NCI-H1436 (cell line): ENCODE data around the gene CILP2.
A peak's percentile ranks its signal among the peaks of the same experiment; 100 is the strongest.

Experiments used
- DNase-seq: peaks from one replicate; lab custom pipeline; 2025; lab: John Stamatoyannopoulos, UW

CILP2 gene

DNA sequence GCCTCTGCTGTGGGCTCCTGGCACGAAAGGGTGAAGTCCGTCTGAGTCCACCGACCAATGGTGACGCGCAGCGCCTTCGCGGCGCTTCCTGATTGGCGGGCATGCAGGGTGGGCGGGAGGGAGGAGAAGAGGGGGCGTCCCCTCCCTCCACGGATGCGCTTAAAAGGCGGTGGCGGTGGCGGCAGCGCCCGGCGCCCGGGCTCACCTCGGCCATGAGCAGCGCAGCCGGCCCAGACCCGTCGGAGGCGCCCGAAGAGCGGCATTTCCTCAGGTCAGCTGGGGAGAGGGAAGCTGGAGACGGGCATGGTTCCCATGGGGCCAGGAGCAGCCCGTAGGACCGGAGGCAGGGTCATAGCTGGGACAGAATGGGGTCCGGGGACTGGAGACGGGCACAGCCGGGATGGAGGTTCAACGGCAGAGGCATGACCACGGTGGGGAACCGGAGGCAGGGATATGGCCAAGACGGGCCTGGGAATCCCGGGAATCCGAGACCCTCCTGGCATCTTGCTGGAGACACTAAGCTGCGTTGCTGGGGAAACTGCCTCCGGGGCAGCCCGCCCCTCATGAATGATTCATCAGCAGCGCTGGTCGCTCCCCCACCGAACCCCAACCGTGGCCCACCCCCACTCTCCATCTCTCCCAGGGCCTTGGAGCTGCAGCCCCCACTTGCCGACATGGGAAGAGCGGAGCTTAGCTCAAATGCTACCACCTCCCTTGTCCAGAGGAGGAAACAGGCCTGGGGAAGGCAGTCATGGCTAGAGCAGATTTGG, 9.2 kb upstream of the CILP2 start, which contains the start of gene YJEFN3:
YJEFN3 (plus strand) TSS at position 191 of the 770 bp plus-strand sequence; CDS start at position 213, 22 bp downstream.
- no peak for DNase-seq

DNA sequence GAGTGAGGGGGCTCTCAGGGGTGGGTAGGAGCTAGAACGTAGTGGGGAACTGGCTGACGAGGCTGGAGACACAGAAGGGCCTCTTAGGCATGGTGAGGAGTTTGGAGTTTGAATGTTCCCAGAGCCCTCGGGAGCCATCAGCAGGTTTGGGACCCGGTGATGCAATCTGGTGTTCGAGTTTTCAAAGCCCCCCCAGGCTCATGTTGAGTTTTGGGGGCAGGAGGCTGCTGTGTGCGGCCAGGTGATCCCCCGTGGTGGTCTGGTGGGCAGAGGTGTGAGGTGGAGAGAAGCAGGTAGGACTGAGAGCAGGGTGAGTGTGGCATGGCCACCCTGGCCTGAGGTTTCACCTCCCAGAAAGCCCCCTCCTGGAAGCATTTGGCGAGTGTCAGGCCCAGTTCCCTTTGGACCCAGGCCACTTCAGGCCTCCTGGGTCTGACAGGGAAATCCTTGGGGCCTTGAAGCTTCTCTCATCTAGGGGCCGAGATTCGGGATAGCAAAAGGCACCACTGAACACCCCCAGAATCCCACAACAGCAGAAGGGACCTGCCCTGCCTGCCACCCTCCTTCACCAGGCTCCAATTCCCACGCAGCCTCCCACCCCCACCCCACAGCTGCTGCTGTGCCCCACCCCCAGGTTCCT, 8.2 kb upstream of the CILP2 start:
- no peak for DNase-seq

DNA sequence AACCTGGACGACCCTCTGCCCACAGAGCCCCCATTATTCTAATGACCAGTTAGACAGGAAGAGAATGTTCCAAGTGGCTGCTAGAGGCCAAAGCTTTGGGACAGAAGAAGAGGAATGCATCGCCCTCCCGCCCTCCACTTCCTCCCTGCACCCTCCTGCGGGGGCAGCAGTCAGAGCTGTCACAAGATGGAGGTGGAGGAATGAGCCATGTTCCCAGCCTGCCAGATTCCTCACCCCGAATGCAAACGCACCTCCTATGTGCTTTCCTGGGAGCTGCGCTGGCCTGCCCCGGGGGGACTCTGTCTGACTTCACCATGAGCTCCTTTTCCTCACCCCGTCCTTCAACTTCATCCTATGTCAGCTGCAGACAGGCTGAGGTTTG, 7.7 kb upstream of the CILP2 start:
- DNase-seq = no peak

DNA sequence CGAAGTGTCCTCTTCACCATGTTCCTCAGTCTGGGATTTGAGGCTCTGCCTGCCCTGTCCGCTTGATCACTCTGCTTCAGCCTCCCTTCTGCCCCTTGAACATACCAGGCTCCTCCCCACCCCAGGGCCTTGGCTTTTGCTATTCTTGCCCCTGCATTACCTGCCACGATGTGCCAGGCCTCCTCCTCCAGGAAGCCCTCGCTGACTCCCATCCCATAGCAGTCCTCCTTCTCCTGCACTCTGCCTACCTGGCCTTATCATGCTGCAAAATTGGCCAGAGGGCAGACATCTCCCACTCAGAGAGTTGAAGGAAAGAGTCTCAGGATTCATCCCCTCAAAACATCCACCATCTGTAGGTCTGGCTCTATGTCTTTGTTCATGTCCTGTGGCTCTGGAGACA, 7.2 kb upstream of the CILP2 start:
- no peak for DNase-seq

DNA sequence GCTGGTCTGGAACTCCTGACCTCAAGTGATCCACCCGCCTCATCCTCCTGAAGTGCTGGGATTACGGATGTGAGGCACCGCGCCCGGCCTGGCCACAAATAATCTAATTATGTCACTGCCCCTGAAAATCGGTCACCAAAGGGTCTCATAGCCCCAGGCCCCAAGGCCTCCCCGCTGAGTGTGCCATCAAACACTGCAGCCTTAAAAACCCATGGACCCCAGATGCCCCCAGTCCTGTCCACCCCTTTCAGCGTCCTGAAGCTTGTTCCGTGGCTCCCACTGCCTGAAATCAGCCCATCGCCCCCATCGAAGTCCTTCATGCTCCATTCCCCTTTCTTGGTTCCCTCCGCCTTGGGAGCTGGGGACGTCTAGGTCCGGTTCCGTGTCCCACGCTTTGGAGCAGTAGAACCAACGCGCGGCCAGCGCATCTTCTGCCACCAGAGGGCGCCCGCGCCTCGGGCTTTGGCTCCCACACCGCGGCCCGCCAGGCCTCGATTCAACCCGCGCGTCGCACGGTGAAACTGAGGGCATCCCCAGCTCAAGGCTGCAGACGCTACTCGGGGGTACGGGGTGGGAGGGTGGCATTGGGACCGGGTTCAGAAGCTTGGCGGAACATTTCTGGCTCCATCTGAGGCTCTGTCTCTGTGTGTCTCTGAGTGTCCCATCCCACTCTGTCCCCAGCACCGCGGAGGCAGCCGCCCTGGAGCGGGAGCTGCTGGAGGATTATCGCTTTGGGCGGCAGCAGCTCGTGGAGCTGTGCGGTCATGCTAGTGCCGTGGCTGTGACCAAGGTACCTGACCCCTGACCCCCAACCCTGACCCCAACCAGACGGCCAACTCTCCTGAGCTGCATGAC, 5.9 kb upstream of the CILP2 start:
- peak; percentile 70 for DNase-seq

DNA sequence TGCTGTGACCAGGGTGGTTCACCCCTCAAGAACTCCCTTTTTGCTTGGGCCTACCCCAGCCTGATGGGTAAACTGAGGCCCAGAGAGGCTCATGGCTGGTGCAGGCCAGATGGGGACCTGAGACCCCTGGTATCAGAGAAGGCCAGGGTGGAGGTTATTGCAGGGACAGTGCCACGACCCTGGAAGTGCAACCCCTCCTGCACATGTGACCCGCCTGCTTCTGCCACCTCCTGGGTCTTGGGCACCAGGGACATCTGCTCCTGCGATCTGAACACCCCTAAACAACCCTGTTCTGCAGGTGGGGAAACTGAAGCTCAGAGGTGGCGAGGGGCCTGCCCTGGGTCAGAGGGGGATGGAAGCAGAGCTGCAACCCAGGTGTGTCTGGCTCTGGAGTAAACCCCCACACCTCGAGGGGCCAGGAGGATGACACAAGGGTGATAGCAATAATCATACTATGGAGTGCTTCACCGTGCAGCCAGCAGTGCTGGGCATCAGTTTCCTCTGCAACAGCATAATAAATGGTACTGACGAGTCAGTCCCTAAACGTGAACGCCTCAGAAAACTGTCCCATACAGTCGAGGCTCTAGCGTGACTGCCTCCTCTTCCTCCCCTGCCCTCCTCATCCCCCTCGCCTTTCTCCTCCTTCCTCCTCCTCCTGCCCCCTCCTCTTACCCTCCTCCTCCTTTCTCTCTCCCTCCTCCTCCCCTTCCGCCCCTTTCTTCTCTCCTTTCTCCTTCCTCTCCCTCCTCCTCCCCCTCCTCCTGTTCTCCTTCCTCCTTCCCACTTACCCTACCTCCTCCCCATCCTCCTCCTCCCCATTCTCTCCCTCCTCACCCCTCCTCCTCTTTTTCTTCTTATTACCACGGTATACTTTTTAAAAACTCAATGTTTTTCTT, 5.0 kb upstream of the CILP2 start:
- DNase-seq = no peak

DNA sequence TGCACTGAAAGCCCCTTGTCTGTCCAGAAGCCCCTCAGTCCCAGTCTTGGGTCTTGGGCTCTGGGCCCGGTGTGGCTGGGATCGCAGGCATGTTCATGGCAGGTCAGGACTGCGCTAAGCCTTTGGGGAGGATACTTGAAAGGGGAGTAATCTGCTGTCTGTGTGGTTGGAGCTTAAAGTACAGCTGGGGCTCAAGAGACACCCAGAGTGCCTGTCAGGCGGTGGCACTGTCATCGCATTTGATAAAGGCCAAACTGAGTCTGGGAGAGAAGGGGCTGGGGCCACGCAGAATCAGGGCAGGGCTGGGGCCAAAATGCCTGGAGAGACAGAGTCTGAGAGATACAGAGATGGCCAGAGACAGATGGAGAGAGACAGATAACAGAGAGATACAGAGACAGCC, 4.2 kb upstream of the CILP2 start:
- no peak for DNase-seq

DNA sequence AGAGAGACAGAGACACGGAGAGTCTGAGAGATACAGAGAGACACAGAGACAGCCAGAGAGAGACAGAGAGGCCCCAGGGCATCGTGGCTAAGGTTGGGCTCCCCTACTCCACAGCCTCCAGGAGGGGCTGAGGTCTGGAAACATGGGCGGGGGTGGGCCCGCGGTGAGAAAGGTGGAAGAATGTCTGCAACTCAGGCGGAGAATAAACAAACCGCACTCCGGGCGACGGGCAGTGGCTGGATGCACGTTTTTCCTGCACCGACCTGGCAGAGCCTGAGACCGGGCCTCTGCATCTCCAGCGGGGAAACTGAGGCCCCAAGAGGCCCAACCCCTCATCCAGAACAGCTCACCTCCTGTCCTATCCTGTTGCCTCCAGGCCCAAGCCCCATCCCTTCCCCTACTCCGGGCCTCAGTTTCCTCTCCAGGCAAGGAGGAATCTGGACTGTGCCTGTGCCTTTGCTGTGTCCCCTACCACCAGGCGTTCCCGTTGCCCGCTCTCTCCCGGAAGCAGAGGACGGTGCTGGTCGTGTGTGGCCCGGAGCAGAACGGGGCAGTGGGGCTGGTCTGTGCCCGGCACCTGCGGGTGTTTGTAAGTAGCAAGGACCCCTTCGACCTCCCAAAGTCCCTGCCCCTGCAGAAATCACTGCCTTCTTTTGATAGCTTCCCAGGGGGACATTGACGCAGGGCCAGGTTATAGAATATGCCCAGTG, 3.4 kb upstream of the CILP2 start:
- DNase-seq = no peak

DNA sequence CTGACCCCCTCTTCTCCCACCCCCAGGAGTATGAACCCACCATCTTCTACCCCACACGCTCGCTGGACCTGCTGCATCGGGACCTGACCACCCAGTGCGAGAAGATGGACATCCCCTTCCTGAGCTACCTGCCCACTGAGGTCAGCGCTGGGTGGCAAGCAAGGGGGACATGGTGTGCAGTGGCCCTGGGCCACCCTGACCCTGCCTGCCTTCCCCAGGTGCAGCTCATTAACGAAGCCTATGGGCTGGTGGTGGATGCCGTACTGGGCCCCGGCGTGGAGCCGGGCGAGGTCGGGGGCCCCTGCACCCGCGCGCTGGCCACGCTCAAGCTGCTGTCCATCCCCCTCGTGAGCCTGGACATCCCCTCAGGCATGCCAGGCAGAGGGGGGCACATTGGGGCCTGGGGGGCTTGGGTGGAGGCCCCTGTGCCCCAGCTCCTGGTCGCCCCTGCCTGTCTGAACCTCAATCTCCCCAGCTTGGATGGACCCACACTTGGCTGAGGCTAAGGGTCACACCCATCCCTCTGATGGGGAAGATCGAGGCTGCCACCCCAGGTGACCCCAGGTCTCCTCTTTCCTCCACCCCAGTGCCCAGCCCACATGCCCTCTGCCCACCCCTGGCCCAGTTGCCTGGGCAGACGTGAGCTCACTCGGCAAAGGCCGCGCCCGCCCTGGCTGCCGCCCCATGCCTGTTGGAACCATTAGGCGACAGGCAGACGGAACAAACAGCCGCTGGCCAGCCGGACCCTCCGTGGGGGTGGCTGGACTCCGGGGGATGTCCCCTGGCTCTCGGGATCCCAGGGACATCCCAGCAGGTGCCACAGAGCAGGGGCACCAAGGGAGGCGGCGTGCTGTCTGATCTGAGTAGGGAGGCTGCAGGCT, 2.5 kb upstream of the CILP2 start:
- no peak for DNase-seq

DNA sequence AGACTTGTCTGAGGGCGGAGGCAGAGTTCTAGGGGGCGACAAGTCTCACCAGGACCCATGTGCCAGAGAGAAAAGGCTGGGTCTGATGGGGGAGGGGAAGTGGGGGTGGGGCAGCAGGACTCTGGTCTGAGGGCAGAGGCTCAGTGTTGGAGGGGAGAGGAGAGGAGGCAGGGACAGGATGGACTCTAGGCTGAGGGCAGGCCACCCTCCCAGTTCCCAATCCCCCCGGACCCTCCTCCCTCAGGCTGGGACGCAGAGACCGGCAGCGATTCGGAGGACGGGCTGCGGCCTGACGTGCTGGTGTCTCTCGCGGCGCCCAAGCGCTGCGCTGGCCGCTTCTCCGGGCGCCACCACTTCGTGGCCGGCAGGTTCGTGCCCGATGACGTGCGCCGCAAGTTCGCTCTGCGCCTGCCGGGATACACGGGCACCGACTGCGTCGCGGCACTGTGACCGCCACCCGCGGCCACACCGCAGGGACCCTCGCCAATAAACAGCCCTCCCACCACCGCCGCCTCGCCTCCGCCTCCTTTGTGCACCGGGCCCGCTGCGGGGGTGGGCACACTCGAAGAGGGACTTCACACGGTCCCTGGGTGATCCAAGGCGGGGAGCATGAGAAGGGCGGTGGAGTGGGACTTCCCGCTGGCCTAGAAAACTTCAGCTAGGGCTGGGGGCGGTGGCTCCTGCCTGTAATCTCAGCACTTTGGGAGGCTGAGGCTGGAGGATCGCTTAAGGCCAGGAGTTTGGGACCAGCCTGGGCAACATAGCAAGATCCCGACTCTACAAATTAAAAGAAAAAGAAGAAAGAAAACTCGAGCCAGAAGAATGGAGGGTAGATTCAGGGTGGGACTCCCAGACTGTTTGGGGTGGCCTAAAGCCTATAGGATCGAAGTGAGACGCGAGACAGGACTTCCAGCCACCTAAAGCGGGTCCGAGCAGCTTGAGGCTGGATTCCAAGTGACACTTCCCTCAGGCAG, 703 bp upstream of the CILP2 start:
- DNase-seq = no peak

DNA sequence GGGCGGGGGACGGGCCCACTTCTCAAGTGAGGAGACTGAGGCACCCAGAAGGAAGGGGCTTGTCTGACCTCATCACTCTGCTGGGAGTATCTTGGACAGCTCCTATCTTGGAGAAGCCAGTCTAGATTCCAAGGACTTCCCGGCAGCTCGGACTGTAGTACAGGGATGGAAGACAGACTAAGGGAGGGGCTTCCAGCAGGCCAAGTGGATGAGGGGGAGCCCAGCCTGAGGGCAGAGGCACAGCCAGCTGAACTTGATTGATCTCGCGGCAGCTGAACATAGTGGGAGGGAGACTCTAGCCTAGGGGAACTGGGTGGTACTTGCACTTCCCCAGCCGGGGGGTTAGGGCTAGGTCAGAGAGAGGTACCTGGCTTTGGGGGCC, 711 bp downstream of the CILP2 start:
- no peak for DNase-seq

DNA sequence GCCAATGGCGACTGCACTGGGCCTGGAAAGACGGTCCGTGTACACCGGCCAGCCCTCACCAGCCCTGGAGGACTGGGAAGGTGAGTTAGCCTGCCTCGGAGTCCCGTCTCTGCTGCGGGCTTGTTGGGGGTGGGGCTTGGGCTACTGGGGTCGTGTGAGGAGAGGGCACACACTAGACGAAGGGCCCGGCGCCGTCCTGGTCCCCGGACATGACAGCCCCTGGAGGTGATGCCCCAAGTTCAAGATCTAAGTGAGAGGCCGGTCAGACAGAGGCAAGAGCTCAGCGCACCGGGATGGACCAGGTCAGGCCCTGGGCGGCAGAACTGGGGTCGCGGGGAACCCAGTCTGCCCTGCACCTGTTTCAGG, 1.6 kb downstream of the CILP2 start:
- DNase-seq = no peak

DNA sequence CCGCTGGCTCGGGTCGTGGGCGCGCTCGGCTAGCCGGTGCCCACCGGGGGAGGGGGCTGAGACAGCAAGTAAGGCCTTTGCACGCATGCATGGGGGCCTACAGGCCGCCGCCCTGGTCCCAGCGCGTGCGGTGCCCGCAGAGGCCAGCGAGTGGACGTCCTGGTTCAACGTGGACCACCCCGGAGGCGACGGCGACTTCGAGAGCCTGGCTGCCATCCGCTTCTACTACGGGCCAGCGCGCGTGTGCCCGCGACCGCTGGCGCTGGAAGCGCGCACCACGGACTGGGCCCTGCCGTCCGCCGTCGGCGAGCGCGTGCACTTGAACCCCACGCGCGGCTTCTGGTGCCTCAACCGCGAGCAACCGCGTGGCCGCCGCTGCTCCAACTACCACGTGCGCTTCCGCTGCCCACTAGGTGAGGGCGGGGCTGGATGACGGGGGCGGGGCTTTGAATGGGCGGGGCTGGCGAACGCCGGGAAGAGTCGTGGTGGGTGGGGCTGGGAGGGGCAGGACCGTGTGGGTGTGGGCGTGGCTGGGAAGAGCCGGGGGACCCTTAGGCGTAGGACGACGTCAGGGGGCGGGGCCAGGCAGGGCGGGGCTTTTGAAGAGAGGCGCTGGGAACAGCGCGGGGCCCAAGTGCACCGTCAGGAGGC, 2.1 kb downstream of the CILP2 start:
- DNase-seq = no peak

DNA sequence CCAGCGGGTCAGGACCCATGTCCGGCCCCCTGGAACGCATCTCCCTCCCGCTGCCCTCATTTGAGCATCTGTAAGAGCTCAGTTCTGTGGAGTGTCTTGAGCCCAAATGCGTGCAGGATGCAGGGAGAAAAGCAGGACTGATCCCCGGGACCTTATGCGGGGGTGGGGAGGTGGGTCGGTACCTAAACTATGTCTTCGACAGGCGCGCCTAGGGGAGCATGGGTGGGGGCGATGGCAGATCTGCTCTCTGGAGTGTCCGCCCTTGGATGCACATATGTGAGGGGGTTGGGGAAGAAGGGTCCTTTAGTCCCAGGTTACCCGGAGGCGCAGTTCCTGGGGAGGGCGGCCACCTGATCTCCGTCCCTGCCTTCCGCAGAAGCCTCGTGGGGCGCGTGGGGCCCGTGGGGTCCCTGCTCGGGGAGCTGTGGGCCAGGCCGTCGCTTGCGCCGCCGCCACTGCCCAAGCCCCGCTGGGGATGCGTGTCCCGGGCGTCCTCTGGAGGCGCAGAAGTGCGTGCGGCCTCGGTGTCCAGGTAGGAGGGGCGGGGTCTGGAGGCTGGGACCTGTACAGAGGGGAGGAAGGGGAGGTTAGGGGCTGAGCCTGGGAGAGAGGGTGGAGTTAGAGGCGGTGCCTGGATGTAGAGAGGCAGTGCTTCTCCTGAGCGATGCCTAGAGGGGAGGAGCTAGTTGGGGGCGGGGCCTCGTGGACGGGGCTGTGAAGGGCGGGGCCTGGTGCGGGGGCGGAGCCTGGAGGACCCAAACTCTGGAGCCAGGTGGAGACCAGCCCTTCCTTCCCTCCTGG, 2.9 kb downstream of the CILP2 start:
- peak; percentile 76 for DNase-seq

DNA sequence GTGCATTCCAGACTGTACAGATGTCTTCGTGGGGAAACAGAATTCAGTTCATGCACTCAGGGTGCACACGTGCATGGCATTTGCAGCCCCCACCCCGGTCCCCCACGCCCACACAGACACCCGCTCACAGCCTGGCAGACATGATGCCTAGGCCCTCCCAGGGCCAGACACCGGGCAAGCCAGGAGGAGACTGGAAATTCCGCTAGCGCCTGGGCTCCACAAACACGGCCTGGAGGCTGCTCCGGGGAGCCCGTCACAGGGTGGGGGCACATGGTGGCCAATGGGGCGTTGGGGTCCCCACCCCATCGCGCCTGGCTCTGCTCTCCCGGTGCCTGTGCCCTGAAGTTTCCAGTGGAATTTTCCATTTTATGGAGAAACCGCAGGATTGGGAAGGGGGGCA, 3.6 kb downstream of the CILP2 start:
- no peak for DNase-seq

DNA sequence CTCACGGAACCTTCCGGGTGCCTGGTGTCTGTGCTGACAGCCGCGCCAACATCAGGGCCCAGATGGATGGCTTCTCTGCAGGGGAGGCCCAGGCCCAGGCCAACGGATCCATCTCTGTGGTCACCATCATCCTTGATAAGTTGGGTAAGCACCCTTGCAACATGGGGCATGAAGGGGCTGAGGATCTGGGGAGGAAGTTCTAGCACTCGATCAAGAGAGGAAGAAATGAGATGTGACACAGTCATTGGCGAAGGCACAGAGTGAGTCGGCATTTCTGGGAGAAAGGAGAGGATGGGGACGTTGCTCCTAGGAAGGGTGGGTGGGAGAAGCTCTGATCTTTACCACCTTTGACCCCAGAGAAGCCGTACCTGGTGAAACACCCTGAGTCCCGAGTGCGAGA, 4.4 kb downstream of the CILP2 start:
- DNase-seq = no peak

DNA sequence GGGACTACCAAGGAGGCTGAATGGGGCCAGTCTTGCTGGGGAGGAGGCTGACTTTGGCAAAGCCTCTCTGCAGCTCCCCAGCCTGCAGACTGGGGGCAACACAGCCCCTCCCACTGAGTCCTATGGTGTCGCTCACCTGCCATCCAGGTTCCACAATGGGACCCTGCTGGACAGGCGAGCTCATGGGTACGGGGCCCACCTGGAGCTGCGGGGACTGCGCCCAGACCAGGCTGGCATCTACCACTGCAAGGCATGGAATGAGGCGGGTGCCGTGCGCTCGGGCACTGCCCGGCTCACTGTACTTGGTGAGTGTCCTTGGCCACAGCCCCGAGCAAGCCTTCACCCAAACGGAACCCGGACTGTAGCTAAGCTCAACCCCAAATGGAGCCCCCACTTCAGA, 5.0 kb downstream of the CILP2 start:
- no peak for DNase-seq

DNA sequence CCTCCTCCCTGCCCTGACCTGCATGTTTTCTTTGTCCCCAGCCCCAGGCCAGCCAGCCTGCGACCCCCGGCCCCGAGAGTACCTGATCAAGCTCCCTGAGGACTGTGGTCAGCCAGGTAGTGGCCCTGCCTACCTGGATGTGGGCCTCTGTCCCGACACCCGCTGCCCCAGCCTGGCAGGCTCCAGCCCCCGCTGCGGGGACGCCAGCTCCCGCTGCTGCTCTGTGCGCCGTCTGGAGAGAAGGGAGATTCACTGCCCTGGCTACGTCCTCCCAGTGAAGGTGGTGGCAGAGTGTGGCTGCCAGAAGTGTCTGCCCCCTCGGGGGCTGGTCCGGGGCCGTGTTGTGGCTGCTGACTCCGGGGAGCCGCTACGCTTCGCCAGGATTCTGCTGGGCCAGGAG, 5.6 kb downstream of the CILP2 start:
- DNase-seq = no peak
